GM21381 (cell line): Measurements from ENCODE around the gene GPN1.
A peak's percentile ranks its signal among the peaks of the same experiment; 100 is the strongest.
"Not testable (repeated sequence)": the region's sequence is repeated elsewhere in the genome, so short reads cannot be mapped to it uniquely, and the experiment has no call there.

ENCODE experiments used
- ATAC-seq: cut with Tn5 transposase; IDR thresholded peaks from one replicate; pipeline ENCODE4 v1.9.1; 2021; ENCODE audit warnings: mild to moderate bottlenecking, moderate library complexity; ENCODE audit not compliant: unreplicated experiment

GPN1 gene

GRCh38 chr2:27626921-27627320, 1.9 kb upstream of the GPN1 start:
- ATAC-seq: not testable (repeated sequence)

- peak; percentile 2 for ATAC-seq
These were observed 685 bp upstream of the GPN1 start for GRCh38 chr2:27627963-27628766.

GRCh38 chr2:27630257-27630656, 1.4 kb downstream of the GPN1 start:
- ATAC-seq: not testable (repeated sequence)

- no peak for ATAC-seq
These were observed 5.4 kb downstream of the GPN1 start for GRCh38 chr2:27634291-27634690.

GRCh38 chr2:27636766-27637165, 7.9 kb downstream of the GPN1 start:
- no peak for ATAC-seq

GRCh38 chr2:27638037-27638637, 9.3 kb downstream of the GPN1 start:
- no peak for ATAC-seq

- no peak for ATAC-seq
These were observed 9.9 kb downstream of the GPN1 start for GRCh38 chr2:27638709-27639108.

- ATAC-seq: no peak
These were observed 11.9 kb downstream of the GPN1 start for GRCh38 chr2:27640722-27641245.

GRCh38 chr2:27645197-27645596, 16.3 kb downstream of the GPN1 start:
- no peak for ATAC-seq

GRCh38 chr2:27647289-27647688, 18.4 kb downstream of the GPN1 start:
- ATAC-seq: no peak

GRCh38 chr2:27647737-27648136, 18.9 kb downstream of the GPN1 start:
- no peak for ATAC-seq

GRCh38 chr2:27651056-27651455, 22.2 kb downstream of the GPN1 start:
- ATAC-seq: no peak

- ATAC-seq: no peak
These were observed 23.5 kb downstream of the GPN1 start for GRCh38 chr2:27652341-27652740.

GRCh38 chr2:27652790-27653189, 23.9 kb downstream of the GPN1 start:
- no peak for ATAC-seq

GRCh38 chr2:27653397-27653796, 24.5 kb downstream of the GPN1 start:
- no peak for ATAC-seq

- ATAC-seq: no peak
These were observed 26.5 kb downstream of the GPN1 start for GRCh38 chr2:27655155-27655951.

- no peak for ATAC-seq
These were observed 32.5 kb downstream of the GPN1 start for GRCh38 chr2:27661371-27661770.

GRCh38 chr2:27663285-27664153, 34.7 kb downstream of the GPN1 start, which contains the start of the genes SLC4A1AP and SUPT7L:
Gene SLC4A1AP, plus strand, starts transcription at chr2:27663889. Its CDS starts 26 bp downstream, at chr2:27663915.
Gene SUPT7L, minus strand, starts transcription at chr2:27663614. Its CDS starts 1,422 bp downstream, at chr2:27662192.
- peak; percentile 63 for ATAC-seq

GRCh38 chr2:27664154-27664574, 35.3 kb downstream of the GPN1 start:
- no peak for ATAC-seq
